Calu3 (cell line): ENCODE results near the gene TIFAB. TPM values are rescaled to one million over a fixed set of nuclear protein-coding genes. Genes with fewer than 3 reads are reported as not detected.

ENCODE experiments used
- BruUV-seq: library from RNA; stranded (reverse); fragments of 400-500 nt; replicated peaks from 2 replicates; lab custom pipeline; 2021; lab: Mats Ljungman, UMichigan
- CTCF ChIA-PET: fragments of 300-600 bp; sonication (Branson Sonifier 250); formaldehyde crosslinking; loops from one replicate; lab custom pipeline; 2022; ENCODE audit warnings: antibody characterized with exemption; lab: Charles Lee
- DNase-seq: peaks from one replicate; pipeline ENCODE4 v3.0.0; 2022
- H3K27ac Mint-ChIP-seq: one replicate; pipeline ENCODE4 v1.8.0; 2022; ENCODE audit warnings: mixed read lengths; ENCODE audit not compliant: unreplicated experiment
- H3K27me3 Mint-ChIP-seq: one replicate; pipeline ENCODE4 v1.8.0; 2022; ENCODE audit warnings: mixed read lengths; ENCODE audit not compliant: unreplicated experiment
- H3K36me3 Mint-ChIP-seq: one replicate; pipeline ENCODE4 v1.8.0; 2022; ENCODE audit warnings: mild to moderate bottlenecking, moderate library complexity, mixed read lengths; ENCODE audit not compliant: insufficient read depth, unreplicated experiment
- H3K4me1 Mint-ChIP-seq: one replicate; pipeline ENCODE4 v1.8.0; 2022; ENCODE audit warnings: mild to moderate bottlenecking, low read depth, mixed read lengths; ENCODE audit not compliant: unreplicated experiment
- H3K4me3 Mint-ChIP-seq: one replicate; pipeline ENCODE4 v1.8.0; 2022; ENCODE audit warnings: mild to moderate bottlenecking, low read depth, moderate library complexity, mixed read lengths; ENCODE audit not compliant: unreplicated experiment
- H3K9me3 Mint-ChIP-seq: one replicate; pipeline ENCODE4 v1.8.0; 2022; ENCODE audit warnings: low read depth, mixed read lengths; ENCODE audit not compliant: unreplicated experiment
- CTCF ChIP-seq: fragments of 200-600 bp; IDR thresholded peaks from one replicate; pipeline ENCODE4 v1.8.0; 2022; ENCODE audit warnings: antibody characterized with exemption; ENCODE audit not compliant: unreplicated experiment
- intact Hi-C: fragments of 100-400 bp; cut with micrococcal nuclease; formaldehyde crosslinking; loops from one replicate; pipeline ENCODE4 v1.10.0; 2022; ENCODE audit not compliant: unreplicated experiment
- total RNA-seq: library from RNA; stranded (reverse); gene quantifications from 2 replicates; pipeline ENCODE4 v1.2.3, GENCODE V29; 2022

Gene TIFAB
- total RNA-seq, 1 experiment from 2014 or later: not detected

DNA sequence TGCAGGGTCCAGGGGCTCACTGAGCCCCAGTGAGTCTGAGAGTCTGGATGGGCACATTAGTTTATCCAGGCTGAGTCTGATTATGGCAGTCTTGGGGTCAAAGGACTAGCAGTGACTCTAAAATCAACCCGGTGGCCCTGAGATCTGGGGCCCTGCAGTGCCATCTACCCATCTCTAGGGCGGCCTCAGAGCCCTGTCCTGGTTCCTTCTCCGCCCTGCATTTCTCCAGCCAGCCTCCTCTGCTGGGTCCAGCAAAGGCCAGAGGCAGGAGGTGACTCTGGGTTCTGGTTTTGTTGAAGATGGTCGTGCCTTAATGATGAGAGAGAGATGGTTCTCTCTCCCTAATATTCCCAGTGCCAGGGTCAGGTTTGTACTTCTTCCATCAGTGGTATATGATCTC lies 20.0 kb downstream of the TIFAB start:
- no peak for TF ChIP-seq CTCF
- Mint-ChIP-seq H3K36me3 (no peaks in the 10 kb centered on the region), H3K27me3 (peaks cover 66% of the 10 kb centered on the region), H3K4me1 (no peaks in the 10 kb centered on the region), H3K27ac (no peak overlapping the region), H3K9me3 (peaks cover 5% of the 10 kb centered on the region), H3K4me3 (no peak overlapping the region)
- no TSS peak for BruUV-seq
- CTCF ChIA-PET: no interaction called here
- no peak for DNase-seq
- intact Hi-C loops: no loop called here

- intact Hi-C loops: no loop called here
Measured at GRCh38 chr5:135430135-135430437, 22.1 kb downstream of the TIFAB start.

DNA sequence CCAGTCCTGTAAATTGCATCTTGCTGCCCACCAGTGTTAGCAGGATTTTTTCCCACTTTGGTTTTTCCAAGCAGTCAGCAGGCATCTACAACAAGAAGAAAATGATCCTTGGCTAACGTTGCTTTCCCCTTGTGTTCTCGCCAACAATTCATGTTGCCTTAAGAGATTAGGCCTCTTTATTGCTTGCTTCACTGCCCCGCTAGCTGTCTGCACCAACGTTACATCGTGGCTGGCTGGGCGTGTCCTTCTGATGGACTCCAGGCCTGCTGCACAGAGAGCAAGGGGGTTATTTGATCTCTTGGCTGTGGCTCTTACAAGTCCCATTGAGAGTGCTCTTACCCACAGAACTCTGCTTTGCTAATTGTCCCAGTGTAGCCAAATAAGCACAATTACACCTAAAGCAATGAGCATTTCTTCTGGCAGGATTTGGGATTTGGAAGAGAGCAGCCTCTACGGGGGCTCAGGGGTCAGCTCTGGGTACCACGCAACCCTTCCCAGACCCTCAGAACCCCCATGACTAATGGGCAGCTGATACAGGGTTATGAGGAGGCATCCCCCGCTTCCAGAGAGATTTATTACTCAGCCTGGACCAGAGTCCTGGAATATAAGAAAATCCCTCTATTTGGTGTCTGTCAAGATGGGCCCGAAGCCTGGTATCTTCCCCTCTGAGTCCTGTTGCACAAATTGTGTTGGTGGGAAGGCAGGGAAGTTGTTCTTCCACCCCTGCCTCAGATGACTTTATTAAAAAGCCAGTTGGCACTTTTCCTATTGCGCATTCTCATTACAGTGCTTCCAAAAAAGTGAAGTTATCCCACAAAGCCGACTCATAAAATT lies 22.6 kb downstream of the TIFAB start:
- no peak for TF ChIP-seq CTCF
- intact Hi-C loops: loop anchor here (5.0 kb wide), 1 partner anchor 82 kb away; no protein-coding TSS in a partner anchor
- BruUV-seq: no TSS peak
- H3K27me3 Mint-ChIP-seq: peaks cover 40% of the 10 kb centered on the region
- no peak overlapping the region for H3K27ac Mint-ChIP-seq
- CTCF ChIA-PET: no interaction called here
- no peaks in the 10 kb centered on the region for H3K4me1 Mint-ChIP-seq
- DNase-seq: no peak
- no peak overlapping the region for H3K4me3 Mint-ChIP-seq
- H3K9me3 Mint-ChIP-seq: peaks cover 5% of the 10 kb centered on the region
- H3K36me3 Mint-ChIP-seq: no peaks in the 10 kb centered on the region

More at GRCh38 chr5:135430135-135430437, 22.1 kb downstream of the TIFAB start:
- no peak for DNase-seq
- no peak overlapping the region for H3K27ac Mint-ChIP-seq
- TF ChIP-seq CTCF: no peak
- no peaks in the 10 kb centered on the region for H3K36me3 Mint-ChIP-seq
- H3K4me3 Mint-ChIP-seq: no peak overlapping the region
- CTCF ChIA-PET: no interaction called here
- peaks cover 5% of the 10 kb centered on the region for H3K9me3 Mint-ChIP-seq
- no peaks in the 10 kb centered on the region for H3K4me1 Mint-ChIP-seq
- H3K27me3 Mint-ChIP-seq: peaks cover 46% of the 10 kb centered on the region
- BruUV-seq: no TSS peak

DNA sequence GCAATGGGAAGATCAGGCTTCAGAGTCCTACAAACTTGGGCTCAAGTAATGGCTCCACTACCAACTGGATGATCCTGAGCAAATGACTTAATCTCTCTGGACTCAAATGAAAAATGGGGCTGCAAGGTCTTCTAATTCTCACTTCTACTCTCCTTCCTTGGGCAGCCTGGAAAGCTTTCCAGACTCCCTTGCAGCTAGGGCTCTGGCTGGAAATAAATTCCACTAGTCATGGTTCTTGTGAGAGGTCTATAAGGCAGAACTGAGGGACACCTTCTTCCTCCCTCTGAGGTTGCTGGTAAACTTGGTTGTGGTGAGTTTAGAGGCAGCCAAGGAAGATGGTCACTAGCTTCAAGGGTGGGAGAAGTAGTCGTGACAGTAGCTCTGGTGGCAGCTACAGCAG lies 23.6 kb downstream of the TIFAB start:
- intact Hi-C loops: loop anchor here (5.0 kb wide), 1 partner anchor 81 kb away; no protein-coding TSS in a partner anchor
- Mint-ChIP-seq H3K9me3 (peaks cover 5% of the 10 kb centered on the region), H3K4me3 (no peak overlapping the region), H3K4me1 (no peaks in the 10 kb centered on the region), H3K36me3 (no peaks in the 10 kb centered on the region), H3K27me3 (peaks cover 31% of the 10 kb centered on the region), H3K27ac (no peak overlapping the region)
- no peak for TF ChIP-seq CTCF
- no TSS peak for BruUV-seq
- CTCF ChIA-PET: no interaction called here
- no peak for DNase-seq
